Natural killer cell (primary cell): ENCODE results near the gene PPP4C. TPM values are rescaled to one million over a fixed set of nuclear protein-coding genes. Genes with fewer than 3 reads are reported as not detected.
"Not testable (repeated sequence)": the region's sequence is repeated elsewhere in the genome, so short reads cannot be mapped to it uniquely, and the experiment has no call there.

ENCODE experiments used
- ATAC-seq, 3 donors: fragments of 150-1000 bp in 2 of 3; fragments of 200-7000 bp in 1 of 3; cut with Tn5 transposase; 1 replicate in 1 of 3; 2 replicates in 2 of 3; pipeline ENCODE4 v1.10.0; 2021; ENCODE audit warnings: mild to moderate bottlenecking in 2 of 3, moderate library complexity in 2 of 3
- DNase-seq, 2 donors: peaks; one replicate each; pipeline versions ENCODE4 v3.0.0 to v3.0.0-alpha.2; 2013 to 2021; ENCODE audit warnings: mixed read lengths in 1 of 2
- H3K27ac ChIP-seq: one replicate; pipeline ENCODE4 v1.5.1; 2013; ENCODE audit warnings: mild to moderate bottlenecking, low read length
- H3K27me3 ChIP-seq: one replicate; pipeline ENCODE4 v1.6.1; 2013; ENCODE audit warnings: low read length; ENCODE audit not compliant: control insufficient read depth, insufficient read depth
- H3K36me3 ChIP-seq: one replicate; pipeline ENCODE4 v1.6.1; 2013; ENCODE audit warnings: low read length; ENCODE audit not compliant: control insufficient read depth, insufficient read depth
- H3K4me1 ChIP-seq: one replicate; pipeline ENCODE4 v1.6.1; 2013; ENCODE audit warnings: low read length; ENCODE audit not compliant: control insufficient read depth, insufficient read depth
- H3K4me3 ChIP-seq: one replicate; pipeline ENCODE4 v1.5.1; 2013; ENCODE audit warnings: low read length
- H3K9me3 ChIP-seq: one replicate; pipeline ENCODE4 v1.6.1; 2013; ENCODE audit warnings: low read length; ENCODE audit not compliant: control insufficient read depth, insufficient read depth
- H3K27ac Mint-ChIP-seq, 2 donors: one replicate each; pipeline ENCODE4 v1.8.0; 2022; ENCODE audit warnings: mild to moderate bottlenecking in 2 of 2, mixed read lengths in 2 of 2, moderate library complexity in 1 of 2
- H3K27me3 Mint-ChIP-seq, 2 donors: one replicate each; pipeline ENCODE4 v1.8.0; 2022; ENCODE audit warnings: low read depth in 2 of 2, mixed read lengths in 2 of 2
- H3K36me3 Mint-ChIP-seq: one replicate; pipeline ENCODE4 v1.8.0; 2022; ENCODE audit warnings: mixed read lengths
- H3K4me1 Mint-ChIP-seq, 2 donors: one replicate each; pipeline ENCODE4 v1.8.0; 2022; ENCODE audit warnings: mixed read lengths in 2 of 2
- H3K4me3 Mint-ChIP-seq: one replicate; pipeline ENCODE4 v1.8.0; 2022; ENCODE audit warnings: mild to moderate bottlenecking, moderate library complexity, mixed read lengths
- H3K9me3 Mint-ChIP-seq, 2 donors: one replicate each; pipeline ENCODE4 v1.8.0; 2022; ENCODE audit warnings: mixed read lengths in 2 of 2
- CTCF ChIP-seq: fragments of 200-600 bp; IDR thresholded peaks from one replicate; pipeline ENCODE4 v1.8.0; 2022; ENCODE audit warnings: antibody characterized with exemption
- WGBS: methylation state at CpG from one replicate; pipeline ENCODE4 v1.1.7; 2013; ENCODE audit warnings: missing lambda C conversion rate; ENCODE audit not compliant: insufficient coverage; 5-methylcytosine and 5-hydroxymethylcytosine counted together
- intact Hi-C: fragments of 100-400 bp; cut with micrococcal nuclease; formaldehyde crosslinking; loops from one replicate; pipeline ENCODE4 v1.14.2; 2022
- total RNA-seq, 4 donors: library from RNA; stranded (reverse); fragments of 120-200 nt in 1 of 4; gene quantifications; one replicate each; pipeline versions ENCODE4 v1.2.3 to v1.2.4, GENCODE V29; 2013 to 2022

The PPP4C gene
- total RNA-seq, 3 donors from 2014 or later (not counting 1 experiment from before 2014, with no cell fraction given), result 119 to 132 (median 130) TPM

DNA sequence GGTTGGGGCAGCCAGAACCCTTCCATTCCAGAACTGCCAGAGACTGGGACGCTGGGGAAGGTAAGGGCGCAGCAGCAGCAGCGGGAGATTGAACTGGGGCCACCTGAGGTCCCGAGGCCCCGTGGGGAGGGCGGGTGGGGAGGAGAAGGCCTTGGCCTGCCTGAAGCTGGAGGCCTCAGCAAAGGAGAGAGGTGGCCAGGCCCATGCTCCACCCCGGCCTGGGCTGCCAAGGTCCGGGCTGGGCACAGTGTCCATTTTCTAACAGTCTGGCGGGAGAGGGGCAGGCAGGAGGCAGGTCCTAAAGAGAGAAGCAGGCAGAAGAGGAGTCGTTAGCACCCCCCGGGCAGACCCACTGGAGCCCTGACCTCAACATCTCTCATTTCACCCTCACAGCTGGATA, 38.6 kb downstream of the PPP4C start:
- DNase-seq (no peak), ATAC-seq (no peak)
- Mint-ChIP-seq H3K27ac (no peak overlapping the region), H3K4me1 (peaks cover 3 to 8% of the 10 kb centered on the region in 2 donors), H3K9me3 (no peaks in the 10 kb centered on the region), H3K4me3 (no peak overlapping the region), H3K27me3 (no peaks in the 10 kb centered on the region), H3K36me3 (peaks cover 7% of the 10 kb centered on the region)
- Histone ChIP-seq H3K4me3 (no peak overlapping the region), H3K27ac (no peak overlapping the region), H3K27me3 (no peaks in the 10 kb centered on the region), H3K4me1 (no peaks in the 10 kb centered on the region), H3K9me3 (no peaks in the 10 kb centered on the region), H3K36me3 (peaks cover 17% of the 10 kb centered on the region)
- 97% methylated on average over 9 of the region's 11 CpGs for WGBS
- intact Hi-C loops, result no loop called here
- no peak for TF ChIP-seq CTCF

DNA sequence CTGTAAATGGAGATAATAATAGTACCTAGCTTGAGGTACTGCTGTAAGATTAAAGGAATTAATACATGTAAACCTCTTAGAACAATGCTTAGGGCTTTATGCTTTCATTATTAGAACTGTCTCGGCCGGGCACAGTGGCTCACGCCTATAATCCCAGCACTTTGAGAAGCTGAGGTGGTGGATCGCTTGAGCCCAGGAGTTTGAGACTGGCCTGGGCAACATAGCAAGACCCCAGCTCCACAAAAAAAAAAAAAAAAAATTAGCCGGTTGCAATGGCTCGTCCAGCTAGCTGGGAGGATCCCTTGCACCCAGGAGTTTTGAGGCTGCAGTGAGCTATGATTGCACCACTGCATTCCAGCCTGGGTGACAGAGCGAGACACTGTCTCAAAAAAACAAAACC, 39.0 kb downstream of the PPP4C start:
- intact Hi-C loops, H3K4me3 ChIP-seq, H3K9me3 Mint-ChIP-seq, H3K27me3 Mint-ChIP-seq, H3K27ac Mint-ChIP-seq, H3K4me3 Mint-ChIP-seq, H3K9me3 ChIP-seq, H3K4me1 ChIP-seq, ATAC-seq, DNase-seq, H3K36me3 Mint-ChIP-seq, H3K27me3 ChIP-seq, H3K27ac ChIP-seq: not testable (repeated sequence)
- WGBS, result 89% methylated on average over 7 of the region's 7 CpGs
- peaks cover 17% of the 10 kb centered on the region for H3K36me3 ChIP-seq
- H3K4me1 Mint-ChIP-seq, result peaks cover 7 to 13% of the 10 kb centered on the region in 2 donors

GRCh38 chr16:30115238-30115637, 39.4 kb downstream of the PPP4C start:
- H3K36me3 Mint-ChIP-seq, result peaks cover 7% of the 10 kb centered on the region
- Histone ChIP-seq H3K27me3 (no peaks in the 10 kb centered on the region), H3K27ac (no peak overlapping the region), H3K4me1 (peaks cover 6% of the 10 kb centered on the region), H3K36me3 (peaks cover 17% of the 10 kb centered on the region), H3K4me3 (no peak overlapping the region), H3K9me3 (no peaks in the 10 kb centered on the region)
- no peaks in the 10 kb centered on the region for H3K9me3 Mint-ChIP-seq
- H3K4me3 Mint-ChIP-seq, result no peak overlapping the region
- WGBS, result 80% methylated on average over 7 of the region's 7 CpGs
- no peak for ATAC-seq
- peaks cover 11 to 17% of the 10 kb centered on the region in 2 donors for H3K4me1 Mint-ChIP-seq
- no peak overlapping the region for H3K27ac Mint-ChIP-seq
- TF ChIP-seq CTCF, result no peak
- intact Hi-C loops, result no loop called here
- no peaks in the 10 kb centered on the region for H3K27me3 Mint-ChIP-seq
- DNase-seq, result peak in 1 of 2 donors; percentile 46

DNA sequence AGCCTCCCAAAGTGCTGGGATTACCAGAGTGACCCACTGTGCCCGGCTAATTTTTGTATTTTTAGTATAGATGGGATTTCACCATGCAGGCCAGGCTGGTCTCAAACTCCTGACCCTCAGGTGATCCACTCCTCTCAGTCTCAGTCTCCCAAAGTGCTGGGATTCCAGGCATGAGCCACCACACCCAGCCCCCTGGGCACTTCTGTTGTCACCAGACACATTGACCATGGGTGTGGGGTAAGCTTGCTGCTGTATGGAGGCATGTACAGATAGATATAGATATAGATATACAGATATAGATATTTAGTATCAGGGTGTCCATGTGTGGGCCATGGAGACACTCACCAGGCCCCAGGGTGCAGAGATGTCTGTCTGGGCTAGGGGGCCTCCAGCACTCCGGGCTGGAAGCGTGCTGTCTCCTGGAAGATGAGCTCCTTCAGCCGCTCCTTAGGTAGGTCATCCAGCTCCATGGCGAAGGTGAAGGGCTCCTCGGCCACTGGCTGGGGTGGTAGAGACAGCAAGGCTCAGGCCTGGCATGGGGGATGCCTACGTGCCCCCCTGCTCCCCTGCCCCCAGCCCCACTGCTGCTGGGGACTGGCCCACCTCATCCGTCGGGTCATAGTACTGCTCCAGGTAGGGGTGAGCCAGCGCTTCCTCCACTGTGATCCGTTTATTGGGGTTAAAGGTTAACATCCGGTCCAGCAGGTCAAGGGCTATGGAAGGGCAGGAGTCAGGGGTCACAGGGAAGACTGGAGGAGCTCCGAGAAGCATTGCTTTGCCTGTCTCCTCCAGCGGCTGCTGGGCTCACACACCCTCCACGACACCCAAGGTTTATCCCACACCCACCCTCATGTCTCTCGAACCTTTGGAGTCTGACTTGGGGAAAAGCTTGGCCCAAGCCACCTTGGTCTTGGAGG, 40.8 kb downstream of the PPP4C start:
- H3K36me3 Mint-ChIP-seq, result no peaks in the 10 kb centered on the region
- Histone ChIP-seq H3K4me1 (peaks cover 14% of the 10 kb centered on the region), H3K27ac (no peak overlapping the region), H3K9me3 (no peaks in the 10 kb centered on the region), H3K36me3 (peaks cover 15% of the 10 kb centered on the region), H3K4me3 (no peak overlapping the region), H3K27me3 (no peaks in the 10 kb centered on the region)
- H3K27ac Mint-ChIP-seq, result no peak overlapping the region
- H3K4me1 Mint-ChIP-seq, result peaks cover 19 to 25% of the 10 kb centered on the region in 2 donors
- intact Hi-C loops, result no loop called here
- TF ChIP-seq CTCF, result no peak
- DNase-seq (no peak), ATAC-seq (no peak)
- no peak overlapping the region for H3K4me3 Mint-ChIP-seq
- H3K27me3 Mint-ChIP-seq, result no peaks in the 10 kb centered on the region
- WGBS, result 97% methylated on average over 15 of the region's 16 CpGs
- no peaks in the 10 kb centered on the region for H3K9me3 Mint-ChIP-seq
